ENCODE results near the gene COG7.

Gene COG7

GRCh38 chr16:23434380-23434779, 18.6 kb downstream of the COG7 start:
- Mint-ChIP-seq H3K4me1 (no peaks in the 10 kb centered on the region), H3K9me3 (no peaks in the 10 kb centered on the region), H3K27me3 (ENCODE audit: low read depth) (no peaks in the 10 kb centered on the region), H3K36me3 (ENCODE audit: low read depth) (peaks cover 54% of the 10 kb centered on the region), H3K4me3 (no peak overlapping the region), H3K27ac (no peak overlapping the region)
- TF ChIP-seq CTCF (IDR thresholded peaks at IDR 0.05; ENCODE audit: unreplicated experiment in 3 of 3), result peak; percentile 86 to 94 (median 90)

DNA sequence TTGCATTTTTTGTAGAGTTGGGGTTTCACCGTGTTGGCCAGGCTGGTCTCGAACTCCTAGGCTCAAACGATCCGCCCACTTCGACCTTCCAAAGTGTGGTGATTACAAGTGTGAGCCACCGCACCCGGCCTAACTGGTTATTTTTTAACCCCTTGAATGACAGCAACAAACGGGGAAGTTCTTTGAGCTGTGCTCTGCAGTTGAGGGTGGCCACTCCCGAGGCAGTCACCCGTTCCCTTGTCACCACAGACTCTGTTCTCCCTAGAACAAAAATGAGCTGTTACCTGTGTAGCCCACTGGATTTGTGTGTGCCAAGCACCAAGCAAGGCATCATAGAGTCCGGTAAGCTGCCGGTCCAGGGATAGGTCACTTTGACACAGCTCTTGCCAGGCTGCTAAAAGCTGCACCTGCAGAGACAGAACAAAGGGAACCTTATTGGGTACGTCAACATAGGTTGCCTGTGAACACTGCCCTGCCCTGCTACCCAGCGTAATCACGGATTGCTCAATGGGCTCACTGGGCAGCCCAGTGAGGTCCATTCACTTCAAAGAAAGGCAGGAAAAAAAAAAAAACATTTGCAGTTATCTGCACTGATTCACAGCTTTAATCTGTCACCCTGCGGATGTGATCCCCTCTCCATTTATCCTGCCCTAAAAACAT, 19.6 kb downstream of the COG7 start:
- H3K27me3 Mint-ChIP-seq (ENCODE audit: low read depth), result no peaks in the 10 kb centered on the region
- H3K36me3 Mint-ChIP-seq (ENCODE audit: low read depth), result peaks cover 48% of the 10 kb centered on the region
- no peak overlapping the region for H3K4me3 Mint-ChIP-seq
- no peaks in the 10 kb centered on the region for H3K9me3 Mint-ChIP-seq
- H3K4me1 Mint-ChIP-seq, result no peaks in the 10 kb centered on the region
- H3K27ac Mint-ChIP-seq, result no peak overlapping the region
- no peak for TF ChIP-seq CTCF (IDR thresholded peaks at IDR 0.05; ENCODE audit: unreplicated experiment in 3 of 3)

- no peaks in the 10 kb centered on the region for H3K4me1 Mint-ChIP-seq
- peaks cover 48% of the 10 kb centered on the region for H3K36me3 Mint-ChIP-seq (ENCODE audit: low read depth)
- no peaks in the 10 kb centered on the region for H3K27me3 Mint-ChIP-seq (ENCODE audit: low read depth)
- TF ChIP-seq CTCF (IDR thresholded peaks at IDR 0.05; ENCODE audit: unreplicated experiment in 3 of 3), result no peak
- H3K9me3 Mint-ChIP-seq, result no peaks in the 10 kb centered on the region
- no peak overlapping the region for H3K27ac Mint-ChIP-seq
- H3K4me3 Mint-ChIP-seq, result no peak overlapping the region
Observed at GRCh38 chr16:23432176-23433128, 20.5 kb downstream of the COG7 start.

DNA sequence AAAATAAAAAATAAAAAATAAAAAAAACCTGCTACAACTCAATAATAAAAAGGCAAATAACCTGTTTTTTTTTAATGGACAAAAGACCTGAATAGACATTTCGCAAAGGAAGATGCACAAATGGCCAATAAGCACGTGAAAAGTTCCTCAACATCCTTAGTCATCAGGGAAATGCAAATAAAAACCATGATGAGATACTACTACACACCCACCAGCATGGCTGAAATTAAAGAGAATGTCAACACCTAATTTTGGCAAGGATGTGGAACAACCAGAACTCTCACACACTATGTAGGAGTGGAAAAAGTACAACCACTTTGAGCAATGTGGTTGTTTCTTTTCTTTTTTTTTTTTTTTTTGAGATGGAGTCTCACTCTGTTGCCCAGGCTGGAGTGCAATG, 24.6 kb downstream of the COG7 start:
- TF ChIP-seq CTCF (IDR thresholded peaks at IDR 0.05; ENCODE audit: unreplicated experiment in 3 of 3), result no peak
- Mint-ChIP-seq H3K36me3 (ENCODE audit: low read depth) (peaks cover 41% of the 10 kb centered on the region), H3K4me1 (peaks cover 9% of the 10 kb centered on the region), H3K27ac (no peak overlapping the region), H3K9me3 (no peaks in the 10 kb centered on the region), H3K27me3 (ENCODE audit: low read depth) (no peaks in the 10 kb centered on the region), H3K4me3 (no peak overlapping the region)

DNA sequence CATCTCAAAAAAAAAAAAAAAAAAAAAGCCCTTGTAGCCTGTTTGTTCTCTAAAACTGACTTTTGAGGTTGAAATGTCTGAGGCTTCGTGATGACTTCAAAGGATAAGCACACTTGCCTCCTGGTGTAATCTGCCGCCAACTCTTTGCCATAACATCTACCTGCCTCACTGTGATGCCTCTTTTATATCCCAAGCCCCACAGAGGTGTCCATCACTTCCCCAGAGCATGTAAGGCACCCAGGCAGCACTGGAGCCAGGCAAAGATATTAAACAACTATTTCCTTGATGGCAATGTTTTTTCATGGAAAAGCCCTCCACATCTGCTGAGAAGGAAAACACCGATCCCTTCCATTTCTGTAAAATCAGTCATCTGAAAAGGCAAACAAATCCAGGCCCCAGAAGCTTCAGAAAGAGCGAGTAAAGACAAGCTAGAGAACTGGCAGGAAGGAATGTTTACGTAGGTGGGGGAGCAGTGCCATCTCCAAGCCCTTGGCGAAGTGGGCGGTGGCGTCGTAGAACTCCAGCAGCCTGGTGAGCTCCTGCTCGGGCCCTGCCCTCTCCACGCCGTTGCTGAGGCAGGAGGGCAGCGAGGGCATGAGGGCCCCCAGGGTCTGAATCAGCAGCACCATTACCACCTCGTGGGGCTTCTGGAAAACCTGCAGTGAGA, 28.6 kb downstream of the COG7 start:
- no peak for TF ChIP-seq CTCF (IDR thresholded peaks at IDR 0.05; ENCODE audit: unreplicated experiment in 3 of 3)
- Mint-ChIP-seq H3K27ac (peak overlapping the region; percentile 35 to 92 (median 70)), H3K36me3 (ENCODE audit: low read depth) (peaks cover 33% of the 10 kb centered on the region)

More for the DNA sequence above, 28.6 kb downstream of the COG7 start:
- no peaks in the 10 kb centered on the region for H3K27me3 Mint-ChIP-seq (ENCODE audit: low read depth)
- H3K4me3 Mint-ChIP-seq, result no peak overlapping the region
- H3K4me1 Mint-ChIP-seq, result peaks cover 12% of the 10 kb centered on the region
- no peaks in the 10 kb centered on the region for H3K9me3 Mint-ChIP-seq
